HepG2 (cell line): Measurements from ENCODE around the gene ERBB3. TPM values are rescaled to one million over a fixed set of nuclear protein-coding genes. Genes with fewer than 3 reads are reported as not detected.

ENCODE experiments used
- ATF7 ChIP-seq, 2 experiments: fragments of 450-650 bp in 1 of 2; sonication (generic) in 1 of 2; formaldehyde crosslinking in 1 of 2; IDR thresholded peaks; 2 replicates each; pipeline versions ENCODE4 v1.4.0 to v1.6.1; 2016 to 2020; ENCODE audit warnings: antibody characterized with exemption in 1 of 2, mild to moderate bottlenecking in 1 of 2, missing genetic modification reagents in 1 of 2
- ETV5 ChIP-seq: IDR thresholded peaks from 2 replicates; pipeline ENCODE4 v1.6.1; 2018; ENCODE audit warnings: missing biosample characterization, missing genetic modification reagents, inconsistent platforms, borderline replicate concordance
- GATA4 ChIP-seq: sonication (generic); IDR thresholded peaks from 2 replicates; pipeline ENCODE4 v1.6.1; 2016; ENCODE audit warnings: antibody characterized with exemption, low read depth, borderline replicate concordance
- GLI4 ChIP-seq: sonication (generic); formaldehyde crosslinking; IDR thresholded peaks from 2 replicates; pipeline ENCODE4 v1.5.1; 2020; ENCODE audit warnings: missing genetic modification reagents, mild to moderate bottlenecking, moderate library complexity, borderline replicate concordance
- KMT2A ChIP-seq: sonication (generic); formaldehyde crosslinking; IDR thresholded peaks from 2 replicates; pipeline ENCODE4 v1.4.0; 2020; ENCODE audit warnings: missing genetic modification reagents
- MAFK ChIP-seq, 2 experiments: IDR thresholded peaks in 1 of 2; conservative IDR thresholded peaks in 1 of 2; 2 replicates each; pipeline ENCODE4 v1.6.1; 2011; ENCODE audit warnings: improper control_type of control experiment in 2 of 2, low read length in 2 of 2
- MAX ChIP-seq: IDR thresholded peaks from 2 replicates; pipeline ENCODE4 v1.6.1; 2012; ENCODE audit warnings: inconsistent platforms
- MEIS1 ChIP-seq: sonication (generic); formaldehyde crosslinking; IDR thresholded peaks from 2 replicates; pipeline ENCODE4 v1.9.0; 2021; ENCODE audit warnings: mild to moderate bottlenecking, missing genetic modification reagents, moderate library complexity, borderline replicate concordance
- MIER3 ChIP-seq: IDR thresholded peaks from 2 replicates; pipeline ENCODE4 v1.6.1; 2016; ENCODE audit warnings: missing compliant biosample characterization, borderline replicate concordance
- MIXL1 ChIP-seq: IDR thresholded peaks from 2 replicates; pipeline ENCODE4 v1.6.1; 2016
- NONO ChIP-seq, 2 experiments: fragments of 450-650 bp in 1 of 2; sonication (generic) in 1 of 2; formaldehyde crosslinking in 1 of 2; IDR thresholded peaks in 1 of 2; conservative IDR thresholded peaks in 1 of 2; 2 replicates each; pipeline versions ENCODE4 v1.6.1 to v1.8.0; 2017 to 2022; ENCODE audit warnings: mild to moderate bottlenecking in 1 of 2, missing genetic modification reagents in 1 of 2, moderate library complexity in 1 of 2
- NR2F6 ChIP-seq, 2 experiments: IDR thresholded peaks; 2 replicates each; pipeline ENCODE4 v1.6.1; 2016; ENCODE audit warnings: antibody characterized with exemption in 1 of 2, mild to moderate bottlenecking in 1 of 2
- SOX6 ChIP-seq, 2 experiments: fragments of 450-650 bp in 1 of 2; sonication (generic) in 1 of 2; formaldehyde crosslinking in 1 of 2; IDR thresholded peaks; 2 replicates each; pipeline versions ENCODE4 v1.4.0 to v1.6.1; 2017 to 2020; ENCODE audit warnings: antibody characterized with exemption in 1 of 2, mild to moderate bottlenecking in 1 of 2, missing genetic modification reagents in 1 of 2
- ZFY ChIP-seq: sonication (generic); formaldehyde crosslinking; IDR thresholded peaks from 2 replicates; pipeline ENCODE4 v1.4.0; 2020; ENCODE audit warnings: missing genetic modification reagents
- ZKSCAN5 ChIP-seq: sonication (generic); formaldehyde crosslinking; IDR thresholded peaks from 2 replicates; pipeline ENCODE4 v1.5.1; 2020; ENCODE audit warnings: mild to moderate bottlenecking, missing genetic modification reagents
- ZNF331 ChIP-seq: sonication (generic); formaldehyde crosslinking; IDR thresholded peaks from 2 replicates; pipeline ENCODE4 v1.4.0; 2020; ENCODE audit warnings: missing genetic modification reagents
- ZNF383 ChIP-seq: sonication (generic); formaldehyde crosslinking; IDR thresholded peaks from 2 replicates; pipeline ENCODE4 v1.4.0; 2020; ENCODE audit warnings: missing genetic modification reagents, mild to moderate bottlenecking, borderline replicate concordance
- ZNF431 ChIP-seq: sonication (generic); formaldehyde crosslinking; IDR thresholded peaks from 2 replicates; pipeline ENCODE4 v1.9.0; 2022; ENCODE audit warnings: missing genetic modification reagents, low read depth, mild to moderate bottlenecking, borderline replicate concordance
- ZNF512 ChIP-seq: sonication (generic); formaldehyde crosslinking; IDR thresholded peaks from 2 replicates; pipeline ENCODE4 v1.4.0; 2020; ENCODE audit warnings: mild to moderate bottlenecking, missing genetic modification reagents
- ZNF564 ChIP-seq: sonication (generic); formaldehyde crosslinking; IDR thresholded peaks from 2 replicates; pipeline ENCODE4 v1.8.1; 2023; ENCODE audit warnings: mild to moderate bottlenecking, missing genetic modification reagents
- ZNF574 ChIP-seq: sonication (generic); formaldehyde crosslinking; IDR thresholded peaks from 2 replicates; pipeline ENCODE4 v1.4.0; 2020; ENCODE audit warnings: missing genetic modification reagents
- ZNF644 ChIP-seq: IDR thresholded peaks from 2 replicates; pipeline ENCODE4 v1.6.1; 2016; ENCODE audit warnings: low read depth
- ZNF704 ChIP-seq: sonication (generic); formaldehyde crosslinking; IDR thresholded peaks from 2 replicates; pipeline ENCODE4 v1.8.1; 2023; ENCODE audit warnings: mild to moderate bottlenecking, inconsistent platforms, moderate library complexity, missing genetic modification reagents, borderline replicate concordance
- ZSCAN30 ChIP-seq: sonication (generic); formaldehyde crosslinking; IDR thresholded peaks from 2 replicates; pipeline ENCODE4 v1.5.0; 2020; ENCODE audit warnings: mild to moderate bottlenecking, missing genetic modification reagents
- polyA plus RNA-seq, 8 experiments: library from polyadenylated mRNA; depleted of rRNA in 3 of 8; stranded (reverse) in 7 of 8; unstranded in 1 of 8; fragments of >200 nt; fragmentation: Illumina TruSeq in 4 of 8; extraction: Trizol in 4 of 8; gene quantifications; 2 replicates each; pipeline versions ENCODE4 v1.2.1 to v1.2.3, GENCODE V29; 2011 to 2016; ENCODE audit warnings: low read depth in 4 of 8, missing spikeins in 1 of 8, mixed read lengths in 1 of 8; ENCODE audit not compliant: insufficient read depth in 1 of 8
- total RNA-seq, 5 experiments: library from RNA; depleted of rRNA; stranded (reverse); fragments of >200 nt; fragmentation: Illumina TruSeq; extraction: Trizol; gene quantifications; 2 replicates each; pipeline ENCODE4 v1.2.3, GENCODE V29; 2016; ENCODE audit warnings: low read depth in 1 of 5

Gene ERBB3
- total and polyA plus RNA-seq, 2 of the 13 experiments (the other 11 are each of a cell fraction or from before 2014, with no cell fraction given): 93.6 to 358 TPM

- TF ChIP-seq SOX6 (IDR thresholded peaks at IDR 0.05): no peak
- peak; percentile 85 for TF ChIP-seq SOX6 (CRISPR knock-in tag; IDR thresholded peaks at IDR 0.05)
- 0 out of 2 replicates have a peak, but pooled peaks have one; percentile 44 for TF ChIP-seq ZNF644 (CRISPR knock-in tag)
- peak; percentile 68 for TF ChIP-seq ZNF574
- peak; percentile 67; the same call in 1 of the 2 replicates for TF ChIP-seq NR2F6 (IDR thresholded peaks at IDR 0.05)
- TF ChIP-seq NR2F6 (CRISPR knock-in tag; IDR thresholded peaks at IDR 0.05): peak; percentile 82
- no peak for TF ChIP-seq GLI4
- TF ChIP-seq ZNF431 (CRISPR knock-in tag): peak; percentile 35; the same call in 1 of the 2 replicates
- peak; percentile 33; the same call in 1 of the 2 replicates for TF ChIP-seq MIER3 (CRISPR knock-in tag)
- TF ChIP-seq ZKSCAN5 (CRISPR knock-in tag): no peak
- peak; percentile 55 for TF ChIP-seq ZNF331 (CRISPR knock-in tag)
- no peak for TF ChIP-seq MAFK (conservative IDR thresholded peaks at IDR 0.05 in 1 of 2, IDR thresholded peaks at IDR 0.05 in 1 of 2; ENCODE audit: low read length in 2 of 2)
- TF ChIP-seq ZNF383 (CRISPR knock-in tag): no peak
- TF ChIP-seq KMT2A: no peak
- peak; percentile 63; the same call in 1 of the 2 replicates for TF ChIP-seq ETV5
- peak; percentile 64 for TF ChIP-seq ATF7 (IDR thresholded peaks at IDR 0.05)
- peak; percentile 87; the same call in 1 of the 2 replicates for TF ChIP-seq ATF7 (CRISPR knock-in tag; IDR thresholded peaks at IDR 0.05)
- TF ChIP-seq NONO (IDR thresholded peaks at IDR 0.05): no peak
- TF ChIP-seq NONO (CRISPR knock-in tag; conservative IDR thresholded peaks at IDR 0.05): peak; percentile 14
- TF ChIP-seq ZNF564 (CRISPR knock-in tag): no peak; the same call in 1 of the 2 replicates
- no peak for TF ChIP-seq MEIS1 (CRISPR knock-in tag)
- TF ChIP-seq ZNF704: no peak
- TF ChIP-seq MAX: peak; percentile 68
- peak; percentile 74; the same call in 1 of the 2 replicates for TF ChIP-seq MIXL1 (CRISPR knock-in tag)
- no peak for TF ChIP-seq ZNF512 (CRISPR knock-in tag)
- no peak for TF ChIP-seq ZSCAN30 (CRISPR knock-in tag)
- TF ChIP-seq GATA4: peak; percentile 64; the same call in 1 of the 2 replicates
- TF ChIP-seq ZFY (CRISPR knock-in tag): no peak; the same call in 1 of the 2 replicates
Measured at GRCh38 chr12:56080556-56081138, 682 bp downstream of the ERBB3 start (continued).
